GM06990 (cell line): Measurements from ENCODE around the gene TRIM38.

ENCODE experiments used
- DNase-seq: peaks from one replicate; pipeline ENCODE4 v3.0.0-alpha.2; 2011; ENCODE audit not compliant: insufficient read length; ENCODE audit errors: extremely low read depth
- H3K27me3 ChIP-seq: replicated peaks from 2 replicates; pipeline ENCODE4 v1.6.0; 2011; ENCODE audit warnings: low read length; ENCODE audit not compliant: control insufficient read depth, insufficient read depth
- H3K36me3 ChIP-seq: 2 replicates; pipeline ENCODE4 v1.5.1; 2011; ENCODE audit warnings: low read length; ENCODE audit not compliant: control insufficient read depth, insufficient read depth
- H3K4me3 ChIP-seq: replicated peaks from 2 replicates; pipeline ENCODE4 v1.5.1; 2011; ENCODE audit warnings: low read depth, mild to moderate bottlenecking, control low read depth, low read length
- TF ChIP-seq, protein P1 (sequence below): IDR thresholded peaks from 2 replicates; pipeline ENCODE4 v1.5.1; 2011; ENCODE audit warnings: low read length, control low read depth, mild to moderate bottlenecking, inconsistent platforms; ENCODE audit not compliant: insufficient read depth, poor library complexity, severe bottlenecking

Gene TRIM38

DNA sequence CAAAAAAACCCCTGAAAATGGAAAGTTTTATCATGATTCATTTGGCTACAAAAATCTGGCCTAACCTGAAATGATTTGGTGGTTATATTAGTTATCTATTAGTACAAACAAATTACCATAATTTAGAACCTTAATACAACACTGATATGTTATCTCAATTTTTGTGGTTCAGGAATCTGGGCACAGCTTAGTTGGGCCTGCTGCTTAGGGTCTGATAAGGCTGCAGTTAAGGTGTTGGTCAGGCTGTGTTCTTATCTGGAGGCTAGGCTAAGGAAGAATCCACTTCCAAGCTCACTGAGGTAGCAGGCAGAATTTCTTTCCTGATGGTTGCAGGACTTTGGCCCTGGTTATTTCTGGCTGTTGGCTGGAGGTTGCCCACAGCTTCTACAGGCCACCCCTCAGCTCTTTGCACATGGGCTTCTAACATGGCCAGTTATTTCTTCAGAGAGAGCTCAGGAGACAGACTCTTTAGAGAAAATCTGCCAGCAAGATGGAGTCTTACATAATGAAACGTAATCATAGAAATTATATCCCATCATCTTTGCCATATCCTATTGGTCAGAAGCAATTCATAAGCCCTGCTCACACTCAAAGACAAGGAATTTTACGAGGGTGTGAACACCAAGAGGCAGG, 11.4 kb downstream of the TRIM38 start:
- no peak for DNase-seq
- Histone ChIP-seq H3K36me3 (peaks cover 12% of the 10 kb centered on the region), H3K27me3 (no peaks in the 10 kb centered on the region), H3K4me3 (no peak overlapping the region)
- TF ChIP-seq, protein P1, sequence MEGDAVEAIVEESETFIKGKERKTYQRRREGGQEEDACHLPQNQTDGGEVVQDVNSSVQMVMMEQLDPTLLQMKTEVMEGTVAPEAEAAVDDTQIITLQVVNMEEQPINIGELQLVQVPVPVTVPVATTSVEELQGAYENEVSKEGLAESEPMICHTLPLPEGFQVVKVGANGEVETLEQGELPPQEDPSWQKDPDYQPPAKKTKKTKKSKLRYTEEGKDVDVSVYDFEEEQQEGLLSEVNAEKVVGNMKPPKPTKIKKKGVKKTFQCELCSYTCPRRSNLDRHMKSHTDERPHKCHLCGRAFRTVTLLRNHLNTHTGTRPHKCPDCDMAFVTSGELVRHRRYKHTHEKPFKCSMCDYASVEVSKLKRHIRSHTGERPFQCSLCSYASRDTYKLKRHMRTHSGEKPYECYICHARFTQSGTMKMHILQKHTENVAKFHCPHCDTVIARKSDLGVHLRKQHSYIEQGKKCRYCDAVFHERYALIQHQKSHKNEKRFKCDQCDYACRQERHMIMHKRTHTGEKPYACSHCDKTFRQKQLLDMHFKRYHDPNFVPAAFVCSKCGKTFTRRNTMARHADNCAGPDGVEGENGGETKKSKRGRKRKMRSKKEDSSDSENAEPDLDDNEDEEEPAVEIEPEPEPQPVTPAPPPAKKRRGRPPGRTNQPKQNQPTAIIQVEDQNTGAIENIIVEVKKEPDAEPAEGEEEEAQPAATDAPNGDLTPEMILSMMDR: no peak

DNA sequence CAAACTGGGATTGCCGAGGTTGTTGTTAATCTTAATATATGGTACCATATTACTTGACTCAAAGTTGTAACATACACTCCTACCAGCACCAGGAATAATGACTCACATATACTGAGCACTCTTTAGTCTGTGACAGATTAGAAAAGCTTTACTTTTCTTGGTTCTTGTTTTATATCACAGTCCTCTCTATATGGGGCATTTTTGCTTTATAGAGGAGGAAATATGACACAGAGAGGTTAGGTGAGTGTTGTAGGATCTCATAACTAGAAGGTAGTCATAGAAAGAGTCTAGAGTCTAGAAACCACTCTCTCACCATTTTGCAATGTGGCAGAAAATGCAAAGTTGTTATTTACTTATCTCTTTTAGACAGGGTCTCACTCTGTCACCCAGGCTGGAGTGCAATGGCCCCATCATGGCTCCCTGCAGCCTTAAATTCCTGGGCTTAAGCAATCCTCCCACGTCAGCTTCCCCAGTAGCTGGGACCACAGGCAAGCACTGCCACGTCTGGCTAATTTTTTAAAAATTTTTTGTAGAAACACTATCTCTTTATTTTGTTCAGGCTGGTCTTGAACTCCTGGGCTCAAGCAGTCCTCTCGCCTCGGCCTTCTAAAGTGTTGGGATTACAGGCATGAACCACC, 13.4 kb downstream of the TRIM38 start:
- TF ChIP-seq, protein P1: no peak
- Histone ChIP-seq H3K36me3 (peaks cover 12% of the 10 kb centered on the region), H3K27me3 (no peaks in the 10 kb centered on the region), H3K4me3 (no peak overlapping the region)
- DNase-seq: no peak

DNA sequence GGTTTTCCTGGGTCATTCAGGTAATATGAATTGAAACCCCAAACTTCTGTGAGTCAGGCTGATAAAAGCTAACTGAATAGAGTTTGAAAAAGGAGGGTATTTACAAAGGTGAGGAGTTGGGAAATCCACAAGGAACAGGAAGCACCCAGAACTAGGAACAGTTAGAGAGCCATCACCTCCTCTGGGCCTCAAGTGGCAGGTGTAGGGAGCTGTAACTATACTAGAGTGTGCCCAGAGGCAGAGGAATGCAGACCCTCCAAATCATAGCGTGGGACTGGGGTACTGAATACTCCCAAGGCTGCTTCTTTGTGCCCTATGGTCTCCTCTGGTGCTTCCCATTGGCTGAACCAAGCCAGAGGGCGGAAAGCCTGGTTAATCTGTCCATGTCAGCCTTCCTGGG, 18.3 kb downstream of the TRIM38 start:
- no peaks in the 10 kb centered on the region for H3K27me3 ChIP-seq
- DNase-seq: no peak
- H3K4me3 ChIP-seq: no peak overlapping the region
- TF ChIP-seq, protein P1: no peak
- peaks cover 23% of the 10 kb centered on the region for H3K36me3 ChIP-seq

DNA sequence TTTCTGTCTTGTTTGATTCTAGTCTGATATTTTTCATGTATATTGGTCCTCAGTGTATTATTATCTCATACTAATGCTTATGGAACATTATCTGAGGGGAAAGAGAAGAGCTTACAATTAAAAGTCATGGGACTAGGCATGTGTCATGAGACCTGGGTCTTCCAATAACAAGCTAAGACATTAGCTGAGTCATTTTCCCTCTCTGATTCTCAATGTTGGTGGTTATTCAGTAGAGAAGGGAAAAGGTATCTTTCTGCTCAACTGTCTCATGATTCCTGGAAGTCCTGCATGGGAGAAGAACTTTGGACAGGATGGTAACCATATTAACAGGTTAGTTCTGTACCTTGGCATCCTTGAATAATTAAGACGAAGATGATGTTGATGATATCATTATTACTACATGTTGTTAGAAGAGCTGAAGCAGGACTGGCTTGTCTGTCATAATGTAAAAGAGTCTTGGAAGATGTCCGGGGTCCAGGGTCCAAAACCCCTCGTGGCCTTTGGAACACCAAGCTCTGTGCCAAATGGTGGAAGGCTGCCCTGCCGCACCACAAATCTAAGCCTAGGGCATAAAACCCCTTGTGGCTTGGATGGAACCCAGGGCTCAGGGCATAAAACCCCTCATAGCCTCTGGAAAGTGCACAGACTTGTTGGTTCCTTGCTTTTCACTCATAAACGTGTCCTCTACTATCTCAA, 19.1 kb downstream of the TRIM38 start:
- Histone ChIP-seq H3K36me3 (peaks cover 24% of the 10 kb centered on the region), H3K4me3 (no peak overlapping the region)
- no peak for DNase-seq

DNA sequence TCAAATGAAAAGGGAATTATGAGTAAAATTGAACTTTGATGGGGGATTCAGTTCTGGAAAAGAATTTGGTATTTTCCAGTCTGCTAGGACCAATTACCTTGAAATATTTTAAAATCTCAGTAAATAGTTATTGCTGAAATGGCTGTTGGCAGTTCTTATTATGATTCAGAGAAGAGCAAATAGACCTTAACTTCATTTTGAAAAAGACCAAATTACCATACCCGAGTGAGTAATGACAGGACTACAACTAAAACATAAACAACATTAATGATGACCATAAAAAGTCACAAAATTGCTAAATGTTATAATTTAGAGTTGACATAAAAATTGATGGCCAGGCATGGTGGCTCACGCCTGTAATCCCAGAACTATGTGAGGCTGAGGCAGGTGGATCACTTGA, 21.7 kb downstream of the TRIM38 start:
- Histone ChIP-seq H3K4me3 (no peak overlapping the region), H3K36me3 (peaks cover 20% of the 10 kb centered on the region), H3K27me3 (no peaks in the 10 kb centered on the region)
- no peak for DNase-seq
- TF ChIP-seq, protein P1: no peak

More for the DNA sequence above, 19.1 kb downstream of the TRIM38 start:
- no peaks in the 10 kb centered on the region for H3K27me3 ChIP-seq
- TF ChIP-seq, protein P1: no peak
